ENCODE results near the gene ZFYVE28.
"Not testable (repeated sequence)": the region's sequence is repeated elsewhere in the genome, so short reads cannot be mapped to it uniquely, and the experiment has no call there.

ZFYVE28 gene

DNA sequence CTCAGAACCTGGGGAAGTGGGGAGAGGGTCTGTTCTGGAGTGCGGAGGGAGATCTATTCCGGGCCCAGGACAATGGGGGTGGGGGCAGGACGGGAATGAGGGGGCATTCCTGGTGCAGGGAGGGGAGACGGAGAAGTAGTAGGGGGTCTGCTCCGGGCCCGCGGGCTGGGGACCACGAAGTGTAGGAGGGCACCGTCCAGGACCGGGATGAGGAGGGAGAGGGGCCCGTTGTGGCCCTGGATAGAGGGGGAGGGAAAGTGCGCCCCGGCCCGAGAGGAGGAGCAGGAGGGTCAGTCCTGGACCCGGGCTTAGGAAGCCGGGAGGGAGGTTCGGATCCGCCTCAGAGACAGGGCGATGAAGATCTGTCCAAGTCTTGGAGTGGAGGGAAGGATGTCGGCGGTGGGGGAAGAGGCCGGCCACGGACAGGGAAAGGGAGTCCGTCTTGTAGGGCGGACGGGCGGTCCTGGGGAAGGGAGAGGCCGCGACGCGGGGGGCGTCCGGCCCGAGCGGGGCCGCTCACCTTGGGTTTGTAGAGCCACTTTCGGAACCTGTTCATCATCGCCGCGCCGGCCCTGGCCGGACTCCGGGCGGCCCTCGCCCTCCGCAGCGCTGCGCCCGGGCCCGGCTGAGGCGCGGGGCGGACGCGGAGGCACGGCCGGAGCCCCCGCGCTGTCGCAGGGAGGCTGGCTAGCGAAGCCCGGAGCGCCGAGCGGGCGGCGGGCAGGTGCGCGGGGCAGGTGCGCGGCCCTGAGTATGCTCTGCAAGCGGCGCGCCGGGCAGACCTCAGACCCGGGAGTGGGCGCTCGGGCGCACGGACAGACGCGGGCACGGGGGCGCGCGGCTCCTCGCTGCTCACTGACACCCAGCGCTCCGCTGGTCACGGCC, at the start of gene ZFYVE28:
Gene ZFYVE28, minus strand, starts transcription at position 881 of the 885 bp plus-strand sequence. Its CDS starts 322 bp downstream, at position 559.
- no peak for DNase-seq (ENCODE audit: low spot score)

DNA sequence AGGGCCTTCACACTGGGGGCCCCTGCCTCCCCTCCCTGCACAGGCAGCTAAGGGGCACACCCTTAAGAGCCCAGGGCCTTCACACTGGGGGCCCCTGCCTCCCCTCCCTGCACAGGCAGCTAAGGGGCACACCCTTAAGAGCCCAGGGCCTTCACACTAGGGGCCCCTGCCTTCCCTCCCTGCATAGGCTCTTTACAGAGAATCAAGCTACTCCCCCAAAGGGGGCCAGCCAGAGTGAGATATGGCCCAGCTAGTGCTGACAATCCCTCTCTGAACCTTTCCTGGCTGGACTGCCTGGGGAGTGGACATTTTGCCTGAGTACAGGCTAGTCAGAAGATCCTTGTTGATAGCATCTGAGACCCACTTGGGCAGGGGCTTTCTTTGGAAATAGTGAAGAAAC, 47.1 kb upstream of the ZFYVE28 start:
- not testable (repeated sequence) for DNase-seq (ENCODE audit: low spot score)

DNA sequence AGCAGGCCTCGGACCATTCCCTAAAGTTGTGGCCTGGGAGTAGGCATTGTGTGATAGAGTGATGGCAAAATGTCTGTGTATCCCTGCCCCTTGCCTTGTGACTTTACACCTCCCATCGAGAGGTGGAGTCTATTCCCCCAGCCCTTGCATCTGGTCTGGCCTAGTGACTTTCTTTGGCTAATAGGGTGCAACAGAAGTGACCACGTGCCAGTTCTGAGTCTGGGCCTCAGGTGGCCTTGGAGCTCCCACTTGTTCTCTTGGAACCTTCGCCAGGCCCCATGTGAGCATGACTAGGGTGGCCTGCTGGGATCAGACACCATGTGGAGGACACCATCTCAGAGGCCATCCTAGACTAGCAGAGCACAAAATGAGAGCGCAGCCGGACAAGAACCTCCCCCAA, 46.6 kb upstream of the ZFYVE28 start:
- DNase-seq (ENCODE audit: low spot score): no peak

DNA sequence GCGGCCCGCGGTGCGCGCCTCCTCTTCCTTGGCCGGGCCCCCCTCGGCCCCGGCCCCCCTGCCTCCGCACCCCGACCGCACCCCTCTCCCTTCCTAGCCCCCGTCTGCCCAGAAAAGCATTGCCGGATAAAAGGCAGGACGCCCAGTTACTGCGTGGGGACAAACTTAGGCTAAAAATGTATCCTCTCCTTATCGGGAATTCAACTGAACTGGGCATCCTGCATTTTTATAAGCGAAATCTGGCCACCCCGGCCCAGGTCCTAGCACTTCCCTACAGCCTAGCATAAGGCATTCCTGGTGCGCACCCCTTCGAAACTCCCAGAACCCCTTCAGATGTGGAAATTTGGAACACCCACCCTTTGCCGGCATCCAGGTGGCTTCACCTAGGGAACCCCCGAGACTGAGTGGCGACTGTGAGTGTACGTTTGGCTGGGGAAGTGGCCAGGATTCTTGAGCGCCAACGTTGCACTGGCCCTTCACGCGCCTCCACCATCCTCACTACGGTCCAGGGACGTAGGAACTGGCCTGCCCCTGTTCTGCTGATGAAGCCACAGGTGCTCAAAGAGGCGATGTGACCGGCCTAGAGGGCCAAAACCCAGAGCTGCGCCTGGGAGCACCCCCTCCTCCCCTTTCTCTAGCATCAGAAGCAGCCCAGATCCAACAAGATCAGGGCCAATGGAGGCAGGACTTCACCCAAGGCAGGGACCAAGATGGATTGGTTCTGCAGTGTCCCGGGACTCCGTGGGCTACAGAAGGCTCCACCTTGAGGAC, 44.7 kb upstream of the ZFYVE28 start:
- DNase-seq (ENCODE audit: low spot score): no peak

DNA sequence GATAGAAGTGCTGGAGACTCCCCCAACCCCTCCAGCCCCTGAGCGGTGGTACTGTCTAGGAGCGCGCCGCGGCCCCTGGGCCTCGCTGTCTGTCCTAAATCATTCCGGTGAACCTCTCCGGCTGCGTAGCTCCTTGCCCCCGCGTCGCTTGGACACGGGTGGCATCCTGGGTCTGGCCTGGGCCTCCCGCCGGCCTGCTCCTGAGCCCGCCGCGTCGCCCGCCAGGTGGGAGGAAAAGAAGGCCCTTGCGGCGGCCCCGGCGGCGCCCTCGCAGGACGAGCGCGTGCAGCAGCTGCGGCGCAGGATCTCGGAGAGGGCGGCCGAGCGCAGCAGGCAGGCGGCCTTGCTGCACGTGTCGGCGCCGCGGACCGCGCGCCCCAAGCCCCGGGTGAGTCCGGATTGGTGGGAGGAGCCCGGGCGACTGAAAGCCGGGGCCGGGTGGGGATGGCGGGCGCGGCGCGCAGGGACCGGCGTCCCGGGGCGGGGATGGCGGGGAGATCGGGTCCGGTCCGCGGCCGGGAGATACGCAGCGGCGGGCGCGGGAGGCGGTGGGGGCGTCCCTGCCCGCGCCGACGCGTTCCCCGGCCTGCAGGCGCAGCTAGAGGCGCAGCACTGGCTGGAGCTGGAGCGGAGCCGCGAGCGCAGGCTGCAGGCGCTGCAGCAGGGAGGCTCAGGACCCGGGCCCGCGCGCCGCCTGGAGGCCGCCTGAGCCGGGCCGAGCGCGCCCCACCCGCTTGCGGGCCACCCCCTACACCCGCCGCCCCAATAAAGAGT, 44.0 kb upstream of the ZFYVE28 start:
- peak; percentile 60 for DNase-seq (ENCODE audit: low spot score)

DNA sequence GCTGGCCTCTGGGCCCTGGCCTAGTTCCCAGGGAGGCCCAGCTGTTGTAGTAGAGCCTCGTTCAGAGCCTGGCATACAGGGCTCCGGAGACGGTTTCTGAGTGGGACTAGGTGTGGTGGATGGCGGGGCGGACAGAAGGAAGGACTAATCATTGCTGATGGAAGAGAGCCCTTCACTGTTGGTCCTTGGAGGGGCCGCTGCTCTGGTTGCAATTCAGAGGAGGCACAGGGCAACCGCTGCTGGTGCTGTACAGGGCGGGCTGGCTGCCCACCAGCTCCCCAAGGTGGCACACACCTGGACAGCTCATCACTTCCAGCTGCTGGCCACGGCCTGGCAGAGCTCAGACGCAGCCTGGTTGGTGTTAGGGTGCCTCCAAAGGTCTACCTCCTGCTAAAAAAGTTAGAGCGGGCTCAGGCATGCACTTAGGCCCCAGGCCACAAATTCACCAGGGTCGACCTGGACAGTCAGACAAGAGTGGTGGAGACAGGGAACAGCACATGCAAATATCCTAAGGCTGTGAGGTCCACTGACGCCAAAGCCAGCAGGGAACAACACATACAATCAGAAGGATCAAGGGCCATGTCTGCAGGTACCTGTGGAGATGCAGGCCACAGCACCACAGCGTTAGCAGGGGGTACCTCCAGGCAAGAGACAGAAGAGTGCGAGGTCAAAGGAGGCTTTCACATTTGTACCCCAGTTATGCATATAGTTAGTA, 43.0 kb upstream of the ZFYVE28 start:
- no peak for DNase-seq (ENCODE audit: low spot score)

DNA sequence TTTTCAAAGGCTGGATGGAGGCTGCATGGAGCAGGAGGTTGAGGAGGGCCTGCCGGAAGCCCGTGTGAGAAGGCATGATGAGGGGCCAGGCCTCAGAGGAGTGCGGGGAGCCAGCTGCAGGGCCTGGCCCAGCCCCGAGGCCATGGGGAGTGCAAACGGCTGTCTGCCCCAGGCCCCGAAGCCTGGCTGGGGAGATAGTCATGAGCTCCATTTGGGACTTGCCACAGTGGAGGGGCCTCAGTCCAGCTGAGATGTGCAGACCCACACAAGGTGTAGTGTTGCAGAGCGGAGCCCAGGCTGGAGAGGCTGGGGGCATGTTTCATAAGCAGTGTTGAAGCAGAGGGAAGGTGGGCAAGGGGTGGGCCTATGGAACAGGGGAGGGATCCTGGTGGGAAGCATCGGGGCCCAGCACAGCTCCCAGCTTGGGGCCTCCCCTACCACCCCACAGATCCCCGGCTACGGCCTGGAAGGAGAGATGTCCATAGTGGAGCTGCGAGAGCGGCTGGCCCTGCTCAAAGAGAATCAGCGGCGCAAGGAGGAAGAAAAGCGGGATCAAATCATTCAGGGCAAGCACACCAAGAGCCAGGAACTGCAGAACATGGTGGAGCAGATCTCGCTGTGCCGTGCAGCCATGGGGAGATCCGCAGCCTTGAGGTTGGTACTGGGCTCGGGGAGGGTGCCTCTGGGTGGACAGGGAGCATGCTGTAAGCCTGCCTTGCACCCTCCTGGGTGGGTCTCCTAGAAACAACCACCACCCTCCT, 41.3 kb upstream of the ZFYVE28 start:
- no peak for DNase-seq (ENCODE audit: low spot score)

DNA sequence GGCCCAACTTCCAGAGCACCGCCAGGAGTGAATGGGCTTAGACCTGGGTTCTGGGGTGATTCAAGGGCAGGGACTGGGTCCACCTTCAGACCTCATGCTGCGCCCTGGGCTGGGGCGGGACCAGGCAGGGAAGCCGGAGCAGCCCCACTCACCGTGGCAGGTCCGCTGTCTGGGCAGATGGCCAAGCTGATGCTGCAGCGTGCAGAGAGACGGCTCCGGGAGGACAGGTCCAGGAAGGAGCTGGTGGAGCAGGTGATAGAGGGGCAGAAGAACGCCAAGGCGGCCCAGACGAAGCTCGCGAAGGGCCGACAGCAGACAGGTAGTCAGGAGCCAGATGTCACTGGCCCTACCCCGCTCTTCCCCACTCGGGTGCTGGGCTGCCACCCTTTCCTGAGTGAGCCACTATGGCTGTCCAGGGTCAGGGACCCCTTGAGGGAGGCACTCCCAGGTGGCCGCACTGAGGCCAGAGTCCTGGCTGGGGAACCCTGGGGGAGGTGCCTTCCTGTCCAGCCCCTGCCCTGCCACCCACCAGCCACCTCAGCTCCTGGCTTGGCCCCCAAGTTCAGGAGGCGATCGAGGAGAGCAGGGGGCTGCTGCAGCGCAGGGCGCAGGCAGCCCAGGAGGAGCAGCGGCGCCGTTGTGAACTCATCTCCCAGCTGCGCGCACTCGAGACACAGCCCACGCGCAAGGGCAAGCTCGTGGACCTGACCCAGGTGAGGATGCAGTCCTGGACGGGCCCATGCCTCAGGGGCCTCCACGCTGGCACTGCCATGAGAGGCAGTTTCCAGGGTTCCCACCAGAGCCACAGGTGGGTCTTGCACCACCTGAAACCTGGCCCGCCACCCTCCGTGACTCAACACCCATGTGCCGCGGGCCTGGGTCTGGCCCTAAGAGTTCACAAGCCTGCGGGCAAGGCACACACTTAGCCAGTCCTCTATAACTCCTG, 40.4 kb upstream of the ZFYVE28 start:
- DNase-seq (ENCODE audit: low spot score): no peak

DNA sequence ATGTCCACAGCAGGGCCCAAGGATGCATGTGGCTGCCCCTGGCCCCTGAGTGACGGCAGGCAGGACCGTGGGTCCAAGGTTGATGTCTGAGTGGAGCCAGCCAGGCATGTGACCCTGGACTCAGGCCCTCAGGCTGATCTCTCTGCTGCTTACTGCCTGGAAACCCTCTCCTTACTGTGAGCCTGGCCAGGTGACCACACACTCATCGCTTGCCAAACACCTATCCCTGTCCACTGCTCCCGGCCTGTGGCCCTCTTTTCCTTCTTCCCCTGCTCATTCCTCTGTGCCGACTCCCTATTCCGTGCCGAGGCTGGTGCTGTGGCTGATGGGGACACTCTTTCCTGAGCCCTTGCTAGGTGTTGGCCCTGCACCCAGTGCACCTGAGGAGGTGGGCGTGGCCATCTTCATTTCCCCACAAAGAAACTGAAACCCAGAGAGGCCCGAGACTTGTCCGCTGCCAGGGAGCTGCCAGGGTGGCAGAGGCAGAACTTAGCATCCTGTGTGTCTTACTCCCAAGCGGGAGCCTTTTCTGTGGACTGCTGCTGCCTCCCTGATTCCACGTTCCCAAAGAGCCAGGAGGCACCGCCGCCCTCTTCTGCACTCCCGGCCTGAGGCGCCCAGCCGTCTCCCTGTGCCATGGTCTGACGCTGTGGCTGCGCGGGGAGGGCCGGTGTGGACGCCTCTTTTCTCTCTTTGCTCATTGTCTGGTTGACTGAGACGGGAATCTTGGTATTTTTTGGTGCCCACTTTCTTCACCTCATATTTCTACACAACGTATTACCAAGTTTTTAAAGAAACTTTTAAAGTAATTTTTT, 39.2 kb upstream of the ZFYVE28 start:
- DNase-seq (ENCODE audit: low spot score): no peak

DNA sequence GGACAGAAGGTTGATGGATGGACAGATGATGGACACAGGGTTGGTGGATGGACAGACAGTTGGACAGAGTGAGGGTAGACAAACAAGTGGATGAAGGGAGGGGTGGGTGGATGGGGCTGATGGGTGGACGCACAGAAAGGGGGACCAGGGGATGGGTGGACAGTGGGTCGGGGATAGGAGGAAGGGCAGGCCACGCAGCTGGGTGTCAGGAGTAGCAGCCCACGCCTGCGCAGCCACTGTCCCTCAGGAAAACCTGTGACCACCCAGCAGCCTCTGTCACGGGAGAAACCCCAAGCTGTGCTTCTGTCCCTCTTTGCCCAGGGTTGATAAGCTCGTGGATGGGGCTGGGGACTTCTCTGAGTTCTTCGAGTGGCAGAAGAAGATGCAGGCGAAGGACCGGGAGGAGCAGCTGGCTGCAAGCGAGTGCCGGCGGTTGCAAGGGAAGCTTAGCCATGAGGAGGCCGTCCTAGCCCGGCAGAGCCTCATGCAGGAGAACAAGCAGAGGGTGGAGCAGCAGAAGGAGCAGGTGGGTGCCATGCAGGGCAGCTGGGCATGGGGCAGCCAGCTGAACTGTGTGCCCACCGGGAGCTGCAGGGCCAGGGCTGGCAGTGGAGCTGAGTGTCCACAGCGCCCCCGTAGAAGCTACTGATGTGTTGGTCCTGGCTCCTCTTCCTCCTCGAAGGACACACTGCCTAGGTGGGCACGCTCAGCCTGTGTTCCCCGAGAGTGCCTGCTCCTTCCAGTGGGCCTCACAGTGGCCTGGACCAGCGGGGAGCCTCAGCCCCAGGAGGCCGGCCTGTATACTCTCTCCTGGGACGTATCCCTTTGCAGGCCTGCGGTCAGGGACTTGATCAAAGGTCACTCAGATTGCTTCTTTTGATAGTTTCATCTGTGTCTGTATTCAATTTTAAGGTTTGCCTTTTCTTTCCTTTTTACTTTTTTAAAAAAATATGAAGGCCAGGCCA, 33.7 kb upstream of the ZFYVE28 start:
- DNase-seq (ENCODE audit: low spot score): no peak

DNA sequence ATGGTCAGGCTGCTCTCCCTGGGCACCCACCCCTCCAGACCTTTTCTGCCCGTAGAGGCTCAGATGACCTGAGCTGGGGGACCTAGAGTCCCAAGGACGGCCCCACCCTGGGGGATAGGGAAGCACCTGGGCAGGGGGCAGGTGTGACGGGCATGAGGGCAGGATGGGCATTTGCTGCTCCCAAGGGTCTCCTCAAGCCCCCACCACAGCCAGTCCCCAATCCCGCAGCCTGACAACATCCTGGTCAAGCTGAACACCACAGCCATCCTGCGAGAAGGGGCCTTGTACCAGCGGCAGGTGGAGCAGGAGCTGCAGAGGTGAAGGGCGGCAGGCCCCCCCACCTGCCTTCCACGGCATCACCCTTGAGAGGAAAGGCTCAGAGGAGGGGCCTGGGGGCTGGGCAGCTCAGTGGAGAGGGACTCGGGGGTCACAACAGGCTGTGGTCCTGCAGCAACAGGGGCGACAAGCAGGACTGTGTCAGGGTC, 32.6 kb upstream of the ZFYVE28 start:
- no peak for DNase-seq (ENCODE audit: low spot score)

DNA sequence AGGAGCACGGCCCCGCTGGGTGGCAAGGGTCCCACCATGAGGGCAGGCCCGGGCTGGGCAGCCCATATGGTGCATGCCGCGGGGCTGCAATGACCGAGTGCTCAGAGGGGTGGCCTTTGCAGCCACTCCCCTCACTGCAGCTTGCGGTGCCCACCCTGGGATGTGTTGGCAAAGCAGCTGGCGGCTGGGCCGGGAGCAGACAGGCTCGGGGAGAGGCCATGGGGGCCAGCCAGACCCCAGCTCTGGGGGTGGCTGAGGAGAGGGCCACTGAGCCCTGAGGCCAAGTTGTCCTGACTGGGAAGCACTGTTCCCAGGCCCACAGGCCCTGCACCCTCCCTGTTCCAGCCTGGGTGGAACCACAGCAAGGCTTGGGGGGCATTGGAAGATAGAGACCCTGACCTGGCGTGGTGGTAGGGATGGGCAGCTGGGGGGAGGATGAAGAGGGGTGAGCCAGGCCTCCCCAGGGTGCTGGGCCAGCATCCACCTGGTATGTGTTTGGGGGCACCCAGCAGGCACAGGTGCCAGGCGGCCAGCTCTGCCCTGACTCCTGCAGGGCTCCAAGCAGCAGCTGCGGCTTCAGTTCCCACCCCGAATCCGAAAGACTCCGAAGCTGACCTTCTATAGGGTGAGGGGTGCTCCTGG, 32.1 kb upstream of the ZFYVE28 start:
- no peak for DNase-seq (ENCODE audit: low spot score)

DNA sequence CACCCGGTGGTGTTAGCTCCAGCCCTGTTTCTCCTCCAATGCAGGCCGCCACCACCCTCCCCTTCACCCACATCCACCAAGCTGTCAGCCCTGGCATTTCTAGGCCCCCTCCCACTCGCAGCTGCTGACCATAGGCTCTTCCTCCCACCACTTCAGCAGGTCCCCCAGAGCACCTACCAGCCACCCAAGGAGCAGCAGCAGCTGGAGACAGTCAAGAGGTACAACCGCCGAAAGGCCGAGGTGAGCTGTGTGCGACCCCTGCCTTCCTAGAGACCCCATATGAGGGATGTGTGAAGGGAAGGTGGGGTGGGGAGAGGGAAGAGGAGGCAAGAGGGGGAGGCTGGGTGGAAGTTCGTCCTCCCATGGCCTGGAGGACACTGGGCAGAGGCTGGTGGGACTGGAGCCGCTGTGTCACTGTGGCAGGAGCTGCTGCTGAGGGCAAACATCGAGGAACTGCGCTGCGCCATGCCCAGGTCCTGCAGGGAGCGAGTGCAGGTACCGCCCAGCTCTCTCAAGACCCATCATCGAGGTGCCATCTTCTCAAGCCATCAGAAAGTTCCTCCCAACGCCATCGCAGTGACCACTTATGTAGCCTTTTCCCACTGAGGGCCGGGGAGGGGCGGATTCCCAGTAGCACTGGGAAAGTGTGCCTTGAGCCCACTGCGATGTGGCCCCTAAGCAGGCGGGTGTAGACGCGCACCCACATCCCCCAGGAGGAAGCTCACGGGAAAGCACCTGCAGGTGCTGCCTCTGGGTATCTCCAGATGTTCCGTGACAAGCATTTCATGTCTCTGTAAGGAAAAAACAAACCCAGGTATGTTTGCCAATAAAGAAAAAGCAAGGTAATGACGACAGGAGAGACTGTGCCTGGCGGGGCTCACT, 31.3 kb upstream of the ZFYVE28 start:
- DNase-seq (ENCODE audit: low spot score): no peak

DNA sequence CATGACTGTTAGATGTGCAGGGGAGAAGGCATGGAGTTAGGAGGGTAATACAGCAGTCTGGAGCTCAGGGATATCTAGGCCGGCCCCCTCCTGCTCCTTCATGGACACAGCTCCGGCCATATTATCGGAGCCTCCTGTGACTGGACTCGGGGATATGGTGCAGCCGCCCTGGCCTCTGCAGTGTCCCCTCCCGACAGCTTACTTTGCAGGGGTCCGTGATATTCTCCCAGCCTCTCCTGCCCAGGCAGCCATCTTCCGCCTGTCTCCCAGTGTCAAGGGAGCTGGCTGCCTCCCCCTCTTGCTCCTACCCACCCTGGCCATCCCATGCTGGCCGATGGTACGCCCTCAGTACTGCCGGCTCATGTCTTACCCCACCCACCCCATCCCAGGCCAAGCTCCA, 30.6 kb upstream of the ZFYVE28 start:
- DNase-seq (ENCODE audit: low spot score): no peak

DNA sequence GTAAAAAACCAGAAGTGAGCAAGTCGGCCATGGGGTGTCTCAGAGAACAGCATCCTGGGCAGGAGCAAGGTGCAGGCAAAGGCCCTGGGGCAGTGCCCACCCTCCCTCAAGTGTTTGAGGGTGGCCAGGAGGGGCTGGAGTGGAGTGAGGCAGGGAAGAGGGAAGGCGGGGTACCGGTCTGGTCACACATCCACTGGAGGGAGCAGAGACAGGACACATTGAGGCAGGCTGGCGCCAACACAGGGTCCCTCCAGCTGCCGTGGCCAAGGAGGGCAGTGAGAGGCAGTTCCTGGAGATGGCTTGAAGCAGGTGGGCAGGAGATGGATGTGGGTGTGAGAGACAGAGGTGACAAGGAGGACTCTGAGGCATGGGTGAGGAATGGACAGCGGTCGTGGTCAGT, 30.1 kb upstream of the ZFYVE28 start:
- no peak for DNase-seq (ENCODE audit: low spot score)
